Immature natural killer cell (primary cell): ENCODE results near the gene RAD51D. TPM values are rescaled to one million over a fixed set of nuclear protein-coding genes. Genes with fewer than 3 reads are reported as not detected.
A peak's percentile ranks its signal among the peaks of the same experiment; 100 is the strongest.
"Not testable (repeated sequence)": the region's sequence is repeated elsewhere in the genome, so short reads cannot be mapped to it uniquely, and the experiment has no call there.

Experiments
- DNase-seq, 3 donors: peaks; one replicate each; pipeline ENCODE4 v3.0.0; 2022; ENCODE audit warnings: mixed read lengths in 1 of 3
- H3K27ac Mint-ChIP-seq, 6 donors: one replicate each; pipeline ENCODE4 v1.8.0; 2020; ENCODE audit warnings: mixed read lengths in 6 of 6, mild to moderate bottlenecking in 5 of 6, inconsistent platforms in 4 of 6, moderate library complexity in 3 of 6
- H3K27me3 Mint-ChIP-seq, 3 donors: one replicate each; pipeline ENCODE4 v1.8.0; 2020 to 2021; ENCODE audit warnings: low read depth in 3 of 3, mild to moderate bottlenecking in 3 of 3, mixed read lengths in 3 of 3, moderate library complexity in 3 of 3, inconsistent platforms in 1 of 3
- H3K36me3 Mint-ChIP-seq, 3 donors: one replicate each; pipeline ENCODE4 v1.8.0; 2020; ENCODE audit warnings: mixed read lengths in 3 of 3, inconsistent platforms in 2 of 3, mild to moderate bottlenecking in 2 of 3
- H3K4me1 Mint-ChIP-seq, 2 donors: one replicate each; pipeline ENCODE4 v1.8.0; 2020; ENCODE audit warnings: inconsistent platforms in 2 of 2, mild to moderate bottlenecking in 2 of 2, mixed read lengths in 2 of 2, moderate library complexity in 1 of 2
- H3K4me3 Mint-ChIP-seq, 5 donors: one replicate each; pipeline ENCODE4 v1.8.0; 2020; ENCODE audit warnings: mild to moderate bottlenecking in 5 of 5, mixed read lengths in 5 of 5, inconsistent platforms in 3 of 5, moderate library complexity in 3 of 5
- H3K9me3 Mint-ChIP-seq, 6 donors: one replicate each; pipeline ENCODE4 v1.8.0; 2020; ENCODE audit warnings: mild to moderate bottlenecking in 6 of 6, mixed read lengths in 6 of 6, inconsistent platforms in 4 of 6, moderate library complexity in 3 of 6
- polyA plus RNA-seq, 3 donors: library from polyadenylated mRNA; unstranded; fragments of 300-500 nt; fragmentation: Illumina TruSeq; gene quantifications; one replicate each; pipeline ENCODE4 v1.2.3, GENCODE V29; 2021

RAD51D gene
- polyA plus RNA-seq, 3 donors from 2014 or later, result 11.0 to 17.8 (median 13.8) TPM

DNA sequence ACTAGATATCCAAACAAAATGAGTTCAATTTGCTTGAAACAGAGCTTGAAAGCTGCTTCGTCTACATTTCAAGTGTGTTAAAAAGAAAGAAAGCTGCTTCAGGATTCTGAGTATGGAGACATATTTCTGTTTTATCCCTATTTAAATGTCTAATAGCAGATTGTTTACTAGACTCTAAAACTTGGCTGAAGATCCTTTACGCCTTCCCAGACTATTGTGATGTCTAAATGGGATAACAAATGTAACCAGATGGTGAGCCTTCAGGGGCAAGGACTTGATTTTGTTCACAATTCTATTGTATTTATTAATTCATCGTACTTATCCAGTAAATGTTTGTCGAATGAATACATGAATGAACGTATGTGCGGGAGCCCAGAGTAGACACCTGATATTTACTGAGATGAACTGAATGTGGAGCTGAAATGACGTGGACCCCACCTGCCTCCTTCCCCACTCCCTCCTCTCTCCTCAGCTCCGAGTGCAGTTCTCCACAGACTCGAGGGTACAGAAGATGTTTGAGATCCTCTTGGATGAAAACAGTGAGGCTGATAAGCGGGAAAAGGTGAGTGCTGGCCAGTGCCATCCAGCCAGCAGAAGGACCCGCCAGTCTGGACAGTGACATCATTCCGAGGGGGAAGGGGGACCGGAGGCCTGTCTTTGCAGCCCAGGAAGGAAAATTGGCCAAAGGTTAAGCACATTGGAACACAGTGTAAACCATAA lies 32.9 kb upstream of the RAD51D start:
- H3K36me3 Mint-ChIP-seq, result no peaks in the 10 kb centered on the region

GRCh38 chr17:35151080-35151479 lies 31.4 kb upstream of the RAD51D start:
- peak in 1 of 3 donors; percentile 39 for DNase-seq
- H3K9me3 Mint-ChIP-seq, H3K27ac Mint-ChIP-seq, H3K4me3 Mint-ChIP-seq, H3K27me3 Mint-ChIP-seq, H3K4me1 Mint-ChIP-seq, H3K36me3 Mint-ChIP-seq: not testable (repeated sequence)

More for the DNA sequence above, 32.9 kb upstream of the RAD51D start:
- Mint-ChIP-seq H3K9me3 (no peaks in the 10 kb centered on the region), H3K4me3 (no peak overlapping the region), H3K4me1 (no peaks in the 10 kb centered on the region), H3K27ac (no peak overlapping the region), H3K27me3 (peaks cover 2 to 3% (median 3%) of the 10 kb centered on the region in 3 donors)
- no peak for DNase-seq

- Mint-ChIP-seq H3K9me3 (no peaks in the 10 kb centered on the region), H3K27me3 (peaks cover 2 to 3% (median 3%) of the 10 kb centered on the region in 3 donors), H3K27ac (no peak overlapping the region), H3K4me1 (no peaks in the 10 kb centered on the region), H3K36me3 (no peaks in the 10 kb centered on the region), H3K4me3 (no peak overlapping the region)
- DNase-seq, result no peak
Measured at GRCh38 chr17:35149941-35150340, 30.3 kb upstream of the RAD51D start.

GRCh38 chr17:35148144-35148543 lies 28.5 kb upstream of the RAD51D start:
- no peaks in the 10 kb centered on the region for H3K9me3 Mint-ChIP-seq
- peaks cover 2 to 7% of the 10 kb centered on the region in 2 donors for H3K4me1 Mint-ChIP-seq
- H3K36me3 Mint-ChIP-seq, result no peaks in the 10 kb centered on the region
- no peak overlapping the region for H3K27ac Mint-ChIP-seq
- no peak for DNase-seq
- H3K4me3 Mint-ChIP-seq, result no peak overlapping the region
- peaks cover 3 to 5% (median 4%) of the 10 kb centered on the region in 3 donors for H3K27me3 Mint-ChIP-seq

DNA sequence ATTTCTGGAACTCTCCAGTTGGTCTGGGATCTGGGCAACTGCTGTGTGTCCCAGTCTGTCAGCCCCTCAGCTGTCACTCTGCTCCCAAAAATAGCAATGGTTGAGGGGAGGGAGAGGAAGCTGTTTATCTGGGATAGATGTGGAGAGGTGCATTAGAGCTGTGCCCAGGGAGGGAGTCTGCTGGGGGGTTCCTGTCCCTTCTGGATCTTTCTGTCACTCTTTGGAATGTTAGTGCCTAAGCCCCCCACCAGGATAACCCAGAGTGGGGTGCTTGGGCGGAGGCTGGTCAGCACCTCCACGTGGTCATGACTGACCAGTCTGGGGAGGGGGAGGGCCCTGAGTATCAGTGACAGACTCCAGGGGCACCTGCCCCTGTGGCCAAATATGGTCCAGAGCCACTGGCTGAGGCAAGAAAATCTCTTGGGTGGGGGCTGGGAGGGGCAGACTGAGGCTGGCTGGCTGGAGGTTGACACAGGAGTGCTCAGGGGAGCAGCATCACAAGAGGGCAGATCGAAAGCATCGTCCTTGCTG lies 27.8 kb upstream of the RAD51D start, which contains the start of gene UNC45B:
TSS of gene UNC45B (plus strand) at position 443 of the 531 bp plus-strand sequence. CDS start 447 bp downstream, outside the sequence.
- no peaks in the 10 kb centered on the region for H3K36me3 Mint-ChIP-seq
- no peak within 1 kb of the TSS for H3K4me3 Mint-ChIP-seq
- H3K27me3 Mint-ChIP-seq, result peaks cover 3 to 5% (median 4%) of the 10 kb centered on the region in 3 donors
- no peaks in the 10 kb centered on the region for H3K9me3 Mint-ChIP-seq
- peaks cover 3 to 8% of the 10 kb centered on the region in 2 donors for H3K4me1 Mint-ChIP-seq
- DNase-seq, result no peak
- H3K27ac Mint-ChIP-seq, result no peak within 1 kb of the TSS

DNA sequence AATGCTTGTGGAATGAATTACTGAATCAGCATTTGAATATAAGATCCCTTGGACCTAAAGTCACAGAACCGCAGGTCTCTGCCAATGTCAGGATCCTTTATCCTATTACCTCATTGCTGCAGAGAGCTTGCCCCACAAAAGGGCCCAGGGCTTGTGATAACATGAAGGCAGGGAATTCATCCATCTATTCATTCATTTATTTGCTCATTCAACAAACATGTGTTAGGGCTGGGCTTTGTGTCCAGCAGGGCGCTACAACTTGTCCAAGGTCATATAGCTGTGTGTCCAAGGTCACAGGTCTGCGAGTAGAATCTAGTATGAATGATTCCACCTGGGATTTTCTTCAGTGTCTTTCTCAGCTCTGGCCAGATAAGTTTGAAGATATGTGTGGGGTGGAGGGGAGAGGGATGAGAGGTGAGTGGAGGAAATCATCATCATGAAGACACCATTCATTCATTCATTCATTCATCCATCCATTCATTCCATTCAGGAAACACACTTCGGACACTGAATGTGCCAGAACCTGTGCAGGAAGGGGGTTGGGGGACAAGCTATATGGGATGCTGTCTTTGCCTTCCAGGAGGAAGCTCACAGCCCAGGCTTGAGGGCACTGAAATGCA lies 26.7 kb upstream of the RAD51D start:
- Mint-ChIP-seq H3K4me1 (peaks cover 10 to 18% of the 10 kb centered on the region in 2 donors), H3K4me3 (no peak overlapping the region), H3K27ac (no peak overlapping the region)

DNA sequence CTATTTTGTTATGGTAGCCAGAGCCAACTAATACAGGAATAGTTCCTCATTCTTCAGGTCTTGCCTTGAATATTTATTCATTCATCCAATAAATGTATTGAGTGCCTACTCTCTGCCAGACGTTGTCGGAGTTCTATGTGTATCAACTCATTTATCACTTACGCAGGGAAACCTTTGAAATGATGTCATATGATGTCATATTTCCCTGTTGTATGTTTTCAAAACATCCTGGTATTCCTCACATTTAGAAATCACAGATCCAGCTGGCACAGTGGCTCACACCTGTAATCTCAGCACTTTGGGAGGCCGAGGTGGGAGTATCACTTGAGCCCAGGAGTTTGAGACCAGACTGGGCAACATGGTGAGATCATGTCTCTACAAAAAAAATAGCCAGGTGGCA lies 25.2 kb upstream of the RAD51D start:
- Mint-ChIP-seq H3K9me3 (no peaks in the 10 kb centered on the region), H3K27ac (no peak overlapping the region), H3K4me3 (no peak overlapping the region), H3K36me3 (no peaks in the 10 kb centered on the region), H3K27me3 (peaks cover 0 to 8% (median 8%) of the 10 kb centered on the region in 3 donors), H3K4me1 (peaks cover 17 to 25% of the 10 kb centered on the region in 2 donors)
- no peak for DNase-seq

More for the DNA sequence above, 26.7 kb upstream of the RAD51D start:
- Mint-ChIP-seq H3K36me3 (no peaks in the 10 kb centered on the region), H3K27me3 (peaks cover 3 to 8% (median 8%) of the 10 kb centered on the region in 3 donors), H3K9me3 (no peaks in the 10 kb centered on the region)
- no peak for DNase-seq

DNA sequence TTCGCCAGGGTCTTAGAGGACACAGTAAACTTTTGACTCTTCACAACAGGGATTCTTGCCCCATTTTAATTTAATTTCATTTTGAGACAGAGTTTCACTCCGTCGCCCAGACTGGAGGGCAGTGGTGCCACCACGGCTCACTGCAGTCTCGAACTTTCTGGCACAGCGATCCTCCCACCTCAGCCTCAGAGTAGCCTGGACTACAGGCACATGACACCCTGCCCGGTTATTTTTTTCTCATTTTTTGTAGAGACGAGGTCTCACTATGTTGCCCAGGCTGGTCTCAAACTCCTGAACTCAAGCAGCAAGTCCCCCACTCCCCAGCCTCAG lies 22.8 kb upstream of the RAD51D start:
- peaks cover 0 to 9% (median 5%) of the 10 kb centered on the region in 3 donors for H3K27me3 Mint-ChIP-seq
- H3K9me3 Mint-ChIP-seq, result no peaks in the 10 kb centered on the region
- H3K4me1 Mint-ChIP-seq, result peaks cover 17 to 25% of the 10 kb centered on the region in 2 donors
- peaks cover 0 to 8% (median 0%) of the 10 kb centered on the region in 3 donors for H3K36me3 Mint-ChIP-seq
- H3K27ac Mint-ChIP-seq, result peak overlapping the region in 5 of 6 donors; percentile 44 to 69 (median 55)
- no peak for DNase-seq
- peak overlapping the region; percentile 74 to 86 (median 84) for H3K4me3 Mint-ChIP-seq

- H3K4me3 Mint-ChIP-seq, result peak within 1 kb of the TSS; percentile 74 to 86 (median 84)
- peak within 1 kb of the TSS; percentile 31 to 69 (median 52) for H3K27ac Mint-ChIP-seq
- H3K27me3 Mint-ChIP-seq, result peaks cover 0 to 9% (median 5%) of the 10 kb centered on the region in 3 donors
Measured at GRCh38 chr17:35141681-35142466, 22.2 kb upstream of the RAD51D start, which contains the start of gene NLE1. TSS of gene NLE1 (minus strand) at chr17:35142303. CDS start at chr17:35142275, 28 bp downstream.

GRCh38 chr17:35138218-35138617 lies 18.6 kb upstream of the RAD51D start:
- DNase-seq, result no peak
- Mint-ChIP-seq H3K4me3 (no peak overlapping the region), H3K36me3 (peaks cover 10 to 30% (median 13%) of the 10 kb centered on the region in 3 donors), H3K4me1 (peaks cover 14 to 19% of the 10 kb centered on the region in 2 donors), H3K27ac (no peak overlapping the region), H3K27me3 (peaks cover 0 to 7% (median 3%) of the 10 kb centered on the region in 3 donors), H3K9me3 (no peaks in the 10 kb centered on the region)

More at GRCh38 chr17:35141681-35142466, 22.2 kb upstream of the RAD51D start, which contains the start of gene NLE1:
- H3K9me3 Mint-ChIP-seq, result no peaks in the 10 kb centered on the region
- peaks cover 0 to 8% (median 0%) of the 10 kb centered on the region in 3 donors for H3K36me3 Mint-ChIP-seq
- H3K4me1 Mint-ChIP-seq, result peaks cover 17 to 25% of the 10 kb centered on the region in 2 donors
- DNase-seq, result peak; percentile 81 to 85 (median 84)

DNA sequence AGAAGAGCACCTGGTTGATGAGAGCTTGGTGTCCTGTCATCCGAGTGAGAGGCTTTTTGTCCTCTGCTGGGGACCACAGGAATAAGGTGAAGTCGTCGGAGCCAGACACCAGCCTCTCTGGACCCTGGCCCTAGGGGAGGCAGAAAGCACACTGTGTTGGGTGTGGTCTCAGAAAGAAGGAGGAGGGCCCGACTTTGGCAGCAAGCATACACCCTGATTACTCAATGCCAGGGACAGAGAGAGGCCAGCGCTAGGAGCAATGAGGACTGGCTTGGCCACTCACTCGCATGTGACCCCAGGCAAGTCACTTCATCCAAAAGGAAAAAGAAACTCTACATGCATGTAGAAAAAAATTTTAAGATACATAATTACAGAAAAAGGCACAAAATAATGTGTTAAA lies 15.7 kb upstream of the RAD51D start:
- Mint-ChIP-seq H3K9me3 (no peaks in the 10 kb centered on the region), H3K4me1 (no peaks in the 10 kb centered on the region), H3K4me3 (no peak overlapping the region), H3K27ac (peak overlapping the region in 1 of 6 donors; percentile 58), H3K27me3 (peaks cover 0 to 3% (median 0%) of the 10 kb centered on the region in 3 donors), H3K36me3 (peaks cover 10 to 34% (median 13%) of the 10 kb centered on the region in 3 donors)
- no peak for DNase-seq

DNA sequence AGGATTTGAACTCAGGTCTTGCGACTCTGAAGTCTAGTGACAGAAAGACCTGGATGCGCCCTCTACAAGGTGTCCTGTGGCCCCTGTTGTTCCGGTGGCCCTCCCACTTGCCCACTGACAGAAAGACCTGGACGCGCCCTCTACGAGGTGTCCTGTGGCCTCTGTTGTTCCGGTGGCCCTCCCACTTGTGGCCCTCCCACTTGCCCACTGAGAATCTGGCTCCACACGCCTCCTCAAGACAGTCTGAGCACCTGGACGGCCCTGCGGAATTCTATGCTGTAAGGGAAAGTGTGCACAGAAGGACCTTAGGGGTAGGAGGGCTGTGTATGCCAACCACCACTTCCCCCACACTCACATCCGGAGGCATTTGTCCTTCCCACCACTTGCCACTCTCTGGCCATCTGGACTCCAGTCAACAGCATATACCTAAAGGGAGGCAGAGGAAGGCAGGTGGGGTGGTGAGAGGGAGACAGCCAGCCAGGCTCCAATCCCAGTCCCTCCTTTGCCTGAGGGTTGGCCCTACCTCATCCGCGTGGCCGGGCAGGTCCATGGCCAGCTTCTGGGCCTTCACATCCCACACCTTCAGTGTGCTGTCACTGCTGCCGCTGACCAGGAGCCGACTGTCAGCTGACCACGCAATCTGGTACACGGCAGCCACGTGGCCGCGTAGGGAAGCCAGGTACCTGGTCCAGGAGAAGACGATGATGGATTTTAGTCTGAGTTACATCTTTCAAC lies 13.3 kb upstream of the RAD51D start:
- Mint-ChIP-seq H3K36me3 (peaks cover 10 to 27% (median 13%) of the 10 kb centered on the region in 3 donors), H3K27ac (no peak overlapping the region), H3K4me3 (no peak overlapping the region), H3K4me1 (no peaks in the 10 kb centered on the region), H3K27me3 (no peaks in the 10 kb centered on the region), H3K9me3 (no peaks in the 10 kb centered on the region)
- DNase-seq, result no peak

- H3K36me3 Mint-ChIP-seq, result peaks cover 10 to 26% (median 13%) of the 10 kb centered on the region in 3 donors
- no peak for DNase-seq
- H3K27me3 Mint-ChIP-seq, result no peaks in the 10 kb centered on the region
- H3K4me1 Mint-ChIP-seq, result no peaks in the 10 kb centered on the region
- no peaks in the 10 kb centered on the region for H3K9me3 Mint-ChIP-seq
- no peak overlapping the region for H3K4me3 Mint-ChIP-seq
- H3K27ac Mint-ChIP-seq, result no peak overlapping the region
Measured at GRCh38 chr17:35132099-35132498, 12.4 kb upstream of the RAD51D start.
